HepG2 (cell line): ENCODE results near the gene SLC25A10. TPM values are rescaled to one million over a fixed set of nuclear protein-coding genes. Genes with fewer than 3 reads are reported as not detected.

ENCODE experiments used
- CBX2 ChIP-seq, 2 experiments: fragments of 200-600 bp in 1 of 2; sonication (generic); formaldehyde crosslinking in 1 of 2; IDR thresholded peaks; 2 replicates each; pipeline versions ENCODE4 v1.7.0 to v1.8.1; 2018 to 2022; ENCODE audit warnings: low read depth in 2 of 2, low read length in 1 of 2, mild to moderate bottlenecking in 1 of 2, missing genetic modification reagents in 1 of 2
- CREM ChIP-seq, 2 experiments: sonication (generic) in 1 of 2; formaldehyde crosslinking in 1 of 2; IDR thresholded peaks; 2 replicates each; pipeline versions ENCODE4 v1.4.0 to v1.6.1; 2016 to 2020; ENCODE audit warnings: antibody characterized with exemption in 1 of 2, mild to moderate bottlenecking in 1 of 2, missing genetic modification reagents in 1 of 2
- DMAP1 ChIP-seq: IDR thresholded peaks from 2 replicates; pipeline ENCODE4 v1.6.1; 2016
- EED ChIP-seq: sonication (generic); formaldehyde crosslinking; IDR thresholded peaks from 2 replicates; pipeline ENCODE4 v1.5.0; 2020; ENCODE audit warnings: mild to moderate bottlenecking, missing genetic modification reagents
- GATAD1 ChIP-seq: IDR thresholded peaks from 2 replicates; pipeline ENCODE4 v1.6.1; 2016; ENCODE audit warnings: missing genetic modification reagents, missing compliant biosample characterization
- MATR3 ChIP-seq: sonication (generic); formaldehyde crosslinking; IDR thresholded peaks from 2 replicates; pipeline ENCODE4 v1.4.0; 2020; ENCODE audit warnings: missing genetic modification reagents
- MEIS1 ChIP-seq: sonication (generic); formaldehyde crosslinking; IDR thresholded peaks from 2 replicates; pipeline ENCODE4 v1.9.0; 2021; ENCODE audit warnings: mild to moderate bottlenecking, missing genetic modification reagents, moderate library complexity, borderline replicate concordance
- NFYB ChIP-seq: sonication (generic); formaldehyde crosslinking; IDR thresholded peaks from 2 replicates; pipeline ENCODE4 v1.4.0; 2020; ENCODE audit warnings: missing genetic modification reagents
- SP5 ChIP-seq: IDR thresholded peaks from 2 replicates; pipeline ENCODE4 v1.6.1; 2016; ENCODE audit warnings: low read depth, borderline replicate concordance
- ZNF253 ChIP-seq: sonication (generic); formaldehyde crosslinking; IDR thresholded peaks from 2 replicates; pipeline ENCODE4 v1.8.0; 2022; ENCODE audit warnings: mild to moderate bottlenecking, missing genetic modification reagents, borderline replicate concordance
- ZNF451 ChIP-seq: sonication (generic); formaldehyde crosslinking; IDR thresholded peaks from 2 replicates; pipeline ENCODE4 v1.5.0; 2020; ENCODE audit warnings: mild to moderate bottlenecking, missing genetic modification reagents
- ZNF766 ChIP-seq: sonication (generic); formaldehyde crosslinking; IDR thresholded peaks from 2 replicates; pipeline ENCODE4 v1.5.0; 2020; ENCODE audit warnings: missing genetic modification reagents, borderline replicate concordance
- ZNF878 ChIP-seq: sonication (generic); formaldehyde crosslinking; IDR thresholded peaks from 2 replicates; pipeline ENCODE4 v1.8.1; 2023; ENCODE audit warnings: mild to moderate bottlenecking, missing genetic modification reagents, moderate library complexity
- polyA plus RNA-seq, 8 experiments: library from polyadenylated mRNA; depleted of rRNA in 3 of 8; stranded (reverse) in 7 of 8; unstranded in 1 of 8; fragments of >200 nt; fragmentation: Illumina TruSeq in 4 of 8; extraction: Trizol in 4 of 8; gene quantifications; 2 replicates each; pipeline versions ENCODE4 v1.2.1 to v1.2.3, GENCODE V29; 2011 to 2016; ENCODE audit warnings: low read depth in 4 of 8, missing spikeins in 1 of 8, mixed read lengths in 1 of 8; ENCODE audit not compliant: insufficient read depth in 1 of 8
- total RNA-seq, 5 experiments: library from RNA; depleted of rRNA; stranded (reverse); fragments of >200 nt; fragmentation: Illumina TruSeq; extraction: Trizol; gene quantifications; 2 replicates each; pipeline ENCODE4 v1.2.3, GENCODE V29; 2016; ENCODE audit warnings: low read depth in 1 of 5
- TF ChIP-seq, protein P1 (sequence below), 2 experiments: sonication (generic) in 1 of 2; formaldehyde crosslinking in 1 of 2; IDR thresholded peaks; 2 replicates each; pipeline versions ENCODE4 v1.4.0 to v1.6.1; 2018 to 2020; ENCODE audit warnings: missing genetic modification reagents in 2 of 2, borderline replicate concordance in 1 of 2, low read depth in 1 of 2, mild to moderate bottlenecking in 1 of 2, missing biosample characterization in 1 of 2
- TF ChIP-seq, protein P2 (sequence below): IDR thresholded peaks from 2 replicates; pipeline ENCODE4 v1.6.1; 2016; ENCODE audit warnings: low read depth, control low read depth
- TF ChIP-seq, protein P3 (sequence below): IDR thresholded peaks from 2 replicates; pipeline ENCODE4 v1.6.1; 2012; ENCODE audit warnings: inconsistent platforms
- TF ChIP-seq, protein P4 (sequence below): IDR thresholded peaks from 2 replicates; pipeline ENCODE4 v1.6.1; 2016; ENCODE audit warnings: missing biosample characterization, missing genetic modification reagents, low read depth
- TF ChIP-seq, protein P5 (sequence below): IDR thresholded peaks from 2 replicates; pipeline ENCODE4 v1.6.1; 2012; ENCODE audit warnings: low read depth, low read length, improper control_type of control experiment
- TF ChIP-seq, protein P6 (sequence below): sonication (generic); formaldehyde crosslinking; IDR thresholded peaks from 2 replicates; pipeline ENCODE4 v1.8.0; 2022; ENCODE audit warnings: low read depth, missing genetic modification reagents
- TF ChIP-seq, protein P7 (sequence below): sonication (generic); formaldehyde crosslinking; IDR thresholded peaks from 2 replicates; pipeline ENCODE4 v1.5.1; 2020; ENCODE audit warnings: mild to moderate bottlenecking, missing genetic modification reagents, moderate library complexity

SLC25A10 gene
- total and polyA plus RNA-seq, 2 of the 13 experiments (the other 11 are each of a cell fraction or from before 2014, with no cell fraction given), result 46.5 to 140 TPM

DNA sequence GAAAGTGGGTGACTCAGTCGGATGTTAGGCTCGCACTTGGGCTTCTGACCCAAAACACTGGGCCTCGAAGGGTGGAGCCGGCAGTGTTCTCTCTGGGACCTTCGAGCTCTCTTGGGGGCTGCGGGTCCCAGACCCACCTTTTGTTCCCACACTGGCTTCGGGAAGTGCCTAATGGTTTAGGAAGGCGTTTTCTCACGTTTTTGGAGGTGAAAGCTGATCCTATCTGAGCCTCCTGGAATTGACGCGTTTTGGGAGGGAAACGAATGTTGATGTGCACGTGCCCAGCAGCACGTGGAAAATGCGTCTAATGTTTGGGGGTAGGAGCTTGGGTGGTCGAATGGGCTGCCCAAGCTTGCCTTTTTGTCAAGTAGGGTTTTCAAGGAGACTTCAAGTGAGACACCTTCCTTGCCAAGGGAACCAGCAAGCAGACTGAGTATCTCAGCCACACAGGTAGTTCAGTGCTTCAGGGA lies 27.6 kb upstream of the SLC25A10 start (continued):
- TF ChIP-seq, protein P1, sequence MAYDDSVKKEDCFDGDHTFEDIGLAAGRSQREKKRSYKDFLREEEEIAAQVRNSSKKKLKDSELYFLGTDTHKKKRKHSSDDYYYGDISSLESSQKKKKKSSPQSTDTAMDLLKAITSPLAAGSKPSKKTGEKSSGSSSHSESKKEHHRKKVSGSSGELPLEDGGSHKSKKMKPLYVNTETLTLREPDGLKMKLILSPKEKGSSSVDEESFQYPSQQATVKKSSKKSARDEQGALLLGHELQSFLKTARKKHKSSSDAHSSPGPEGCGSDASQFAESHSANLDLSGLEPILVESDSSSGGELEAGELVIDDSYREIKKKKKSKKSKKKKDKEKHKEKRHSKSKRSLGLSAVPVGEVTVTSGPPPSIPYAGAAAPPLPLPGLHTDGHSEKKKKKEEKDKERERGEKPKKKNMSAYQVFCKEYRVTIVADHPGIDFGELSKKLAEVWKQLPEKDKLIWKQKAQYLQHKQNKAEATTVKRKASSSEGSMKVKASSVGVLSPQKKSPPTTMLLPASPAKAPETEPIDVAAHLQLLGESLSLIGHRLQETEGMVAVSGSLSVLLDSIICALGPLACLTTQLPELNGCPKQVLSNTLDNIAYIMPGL (CRISPR knock-in tag; IDR thresholded peaks at IDR 0.05; ENCODE audit: borderline replicate concordance in 1 of 2, low read depth in 1 of 2), result no peak
- TF ChIP-seq CREM (IDR thresholded peaks at IDR 0.05), result no peak
- no peak for TF ChIP-seq CREM (CRISPR knock-in tag; IDR thresholded peaks at IDR 0.05)
- no peak; the same call in 1 of the 2 replicates for TF ChIP-seq GATAD1 (CRISPR knock-in tag)
- no peak for TF ChIP-seq ZNF253 (CRISPR knock-in tag)
- no peak for TF ChIP-seq EED (CRISPR knock-in tag)
- TF ChIP-seq, protein P2, sequence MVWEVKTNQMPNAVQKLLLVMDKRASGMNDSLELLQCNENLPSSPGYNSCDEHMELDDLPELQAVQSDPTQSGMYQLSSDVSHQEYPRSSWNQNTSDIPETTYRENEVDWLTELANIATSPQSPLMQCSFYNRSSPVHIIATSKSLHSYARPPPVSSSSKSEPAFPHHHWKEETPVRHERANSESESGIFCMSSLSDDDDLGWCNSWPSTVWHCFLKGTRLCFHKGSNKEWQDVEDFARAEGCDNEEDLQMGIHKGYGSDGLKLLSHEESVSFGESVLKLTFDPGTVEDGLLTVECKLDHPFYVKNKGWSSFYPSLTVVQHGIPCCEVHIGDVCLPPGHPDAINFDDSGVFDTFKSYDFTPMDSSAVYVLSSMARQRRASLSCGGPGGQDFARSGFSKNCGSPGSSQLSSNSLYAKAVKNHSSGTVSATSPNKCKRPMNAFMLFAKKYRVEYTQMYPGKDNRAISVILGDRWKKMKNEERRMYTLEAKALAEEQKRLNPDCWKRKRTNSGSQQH (CRISPR knock-in tag), result no peak
- TF ChIP-seq ZNF766 (CRISPR knock-in tag), result no peak
- no peak for TF ChIP-seq NFYB (CRISPR knock-in tag)
- TF ChIP-seq, protein P3, sequence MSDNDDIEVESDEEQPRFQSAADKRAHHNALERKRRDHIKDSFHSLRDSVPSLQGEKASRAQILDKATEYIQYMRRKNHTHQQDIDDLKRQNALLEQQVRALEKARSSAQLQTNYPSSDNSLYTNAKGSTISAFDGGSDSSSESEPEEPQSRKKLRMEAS, result peak; percentile 82
- no peak for TF ChIP-seq SP5 (CRISPR knock-in tag)
- TF ChIP-seq DMAP1 (CRISPR knock-in tag), result 0 out of 2 replicates have a peak, but pooled peaks have one; percentile 24
- TF ChIP-seq, protein P4, sequence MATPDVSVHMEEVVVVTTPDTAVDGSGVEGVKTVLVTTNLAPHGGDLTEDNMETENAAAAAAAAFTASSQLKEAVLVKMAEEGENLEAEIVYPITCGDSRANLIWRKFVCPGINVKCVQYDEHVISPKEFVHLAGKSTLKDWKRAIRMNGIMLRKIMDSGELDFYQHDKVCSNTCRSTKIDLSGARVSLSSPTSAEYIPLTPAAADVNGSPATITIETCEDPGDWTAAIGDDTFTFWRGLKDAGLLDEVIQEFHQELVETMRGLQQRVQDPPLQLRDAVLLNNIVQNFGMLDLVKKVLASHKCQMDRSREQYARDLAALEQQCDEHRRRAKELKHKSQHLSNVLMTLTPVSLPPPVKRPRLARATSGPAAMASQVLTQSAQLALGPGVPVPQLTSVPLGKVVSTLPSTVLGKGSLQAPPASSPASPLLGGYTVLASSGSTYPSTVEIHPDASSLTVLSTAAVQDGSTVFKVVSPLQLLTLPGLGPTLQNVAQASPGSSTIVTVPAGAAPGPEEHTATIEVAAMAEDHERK, result no peak
- TF ChIP-seq, protein P5, sequence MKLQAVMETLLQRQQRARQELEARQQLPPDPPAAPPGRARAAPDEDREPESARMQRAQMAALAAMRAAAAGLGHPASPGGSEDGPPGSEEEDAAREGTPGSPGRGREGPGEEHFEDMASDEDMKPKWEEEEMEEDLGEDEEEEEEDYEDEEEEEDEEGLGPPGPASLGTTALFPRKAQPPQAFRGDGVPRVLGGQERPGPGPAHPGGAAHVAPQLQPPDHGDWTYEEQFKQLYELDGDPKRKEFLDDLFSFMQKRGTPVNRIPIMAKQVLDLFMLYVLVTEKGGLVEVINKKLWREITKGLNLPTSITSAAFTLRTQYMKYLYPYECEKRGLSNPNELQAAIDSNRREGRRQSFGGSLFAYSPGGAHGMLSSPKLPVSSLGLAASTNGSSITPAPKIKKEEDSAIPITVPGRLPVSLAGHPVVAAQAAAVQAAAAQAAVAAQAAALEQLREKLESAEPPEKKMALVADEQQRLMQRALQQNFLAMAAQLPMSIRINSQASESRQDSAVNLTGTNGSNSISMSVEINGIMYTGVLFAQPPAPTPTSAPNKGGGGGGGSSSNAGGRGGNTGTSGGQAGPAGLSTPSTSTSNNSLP, result no peak
- no peak for TF ChIP-seq MATR3
- TF ChIP-seq ZNF878 (CRISPR knock-in tag), result no peak
- TF ChIP-seq, protein P6, sequence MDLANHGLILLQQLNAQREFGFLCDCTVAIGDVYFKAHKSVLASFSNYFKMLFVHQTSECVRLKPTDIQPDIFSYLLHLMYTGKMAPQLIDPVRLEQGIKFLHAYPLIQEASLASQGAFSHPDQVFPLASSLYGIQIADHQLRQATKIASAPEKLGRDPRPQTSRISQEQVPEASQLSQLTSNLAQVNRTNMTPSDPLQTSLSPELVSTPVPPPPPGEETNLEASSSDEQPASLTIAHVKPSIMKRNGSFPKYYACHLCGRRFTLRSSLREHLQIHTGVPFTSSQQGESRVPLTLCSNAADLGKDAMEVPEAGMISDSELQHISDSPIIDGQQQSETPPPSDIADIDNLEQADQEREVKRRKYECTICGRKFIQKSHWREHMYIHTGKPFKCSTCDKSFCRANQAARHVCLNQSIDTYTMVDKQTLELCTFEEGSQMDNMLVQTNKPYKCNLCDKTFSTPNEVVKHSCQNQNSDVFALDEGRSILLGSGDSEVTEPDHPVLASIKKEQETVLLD (CRISPR knock-in tag), result no peak; the same call in 1 of the 2 replicates
- 0 out of 2 replicates have a peak, but pooled peaks have one; percentile 1 for TF ChIP-seq ZNF451
- no peak for TF ChIP-seq MEIS1
- TF ChIP-seq, protein P7, sequence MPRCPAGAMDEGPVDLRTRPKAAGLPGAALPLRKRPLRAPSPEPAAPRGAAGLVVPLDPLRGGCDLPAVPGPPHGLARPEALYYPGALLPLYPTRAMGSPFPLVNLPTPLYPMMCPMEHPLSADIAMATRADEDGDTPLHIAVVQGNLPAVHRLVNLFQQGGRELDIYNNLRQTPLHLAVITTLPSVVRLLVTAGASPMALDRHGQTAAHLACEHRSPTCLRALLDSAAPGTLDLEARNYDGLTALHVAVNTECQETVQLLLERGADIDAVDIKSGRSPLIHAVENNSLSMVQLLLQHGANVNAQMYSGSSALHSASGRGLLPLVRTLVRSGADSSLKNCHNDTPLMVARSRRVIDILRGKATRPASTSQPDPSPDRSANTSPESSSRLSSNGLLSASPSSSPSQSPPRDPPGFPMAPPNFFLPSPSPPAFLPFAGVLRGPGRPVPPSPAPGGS, result peak; percentile 12; the same call in 1 of the 2 replicates
- no peak for TF ChIP-seq CBX2 (IDR thresholded peaks at IDR 0.05; ENCODE audit: low read depth, low read length)
- no peak for TF ChIP-seq CBX2 (CRISPR knock-in tag; IDR thresholded peaks at IDR 0.05; ENCODE audit: low read depth)
